IMR-90 (cell line): ENCODE data around the gene GOLGA3. TPM values are rescaled to one million over a fixed set of nuclear protein-coding genes. Genes with fewer than 3 reads are reported as not detected.
"Not testable (repeated sequence)": the region's sequence is repeated elsewhere in the genome, so short reads cannot be mapped to it uniquely, and the experiment has no call there.

Source experiments
- ATAC-seq: fragments of 200-7000 bp; cut with Tn5 transposase; 2 replicates; pipeline ENCODE4 v1.9.1; 2020; ENCODE audit warnings: low read depth, mild to moderate bottlenecking, moderate library complexity
- BruUV-seq: library from RNA; stranded (reverse); fragments of 400-500 nt; replicated peaks from 2 replicates; lab custom pipeline; 2021; lab: Mats Ljungman, UMichigan
- CTCF ChIA-PET: fragments of 300-600 bp; formaldehyde crosslinking; extraction: SDS; loops from one replicate; lab custom pipeline; 2021; ENCODE audit warnings: antibody characterized with exemption; lab: Yijun Ruan, JAX
- POLR2A ChIA-PET: fragments of 300-600 bp; sonication (Branson Sonifier 250); formaldehyde crosslinking; loops from one replicate; lab custom pipeline; 2022; ENCODE audit warnings: antibody characterized with exemption; ENCODE audit not compliant: unreplicated experiment; lab: Charles Lee
- DNase-seq: peaks from one replicate; pipeline ENCODE4 v3.0.0; 2013
- H2AFZ ChIP-seq: replicated peaks from 2 replicates; pipeline ENCODE3; 2013; ENCODE audit warnings: low read length, mild to moderate bottlenecking; ENCODE audit not compliant: poor library complexity
- H2AK5ac ChIP-seq: 2 replicates; pipeline ENCODE4 v1.6.1; 2013; ENCODE audit warnings: low read depth, low read length, inconsistent platforms
- H2AK9ac ChIP-seq: replicated peaks from 2 replicates; pipeline ENCODE3; 2013; ENCODE audit warnings: mild to moderate bottlenecking, low read depth, low read length, moderate library complexity; ENCODE audit not compliant: poor library complexity
- H2BK120ac ChIP-seq: 2 replicates; pipeline ENCODE4 v1.6.1; 2013; ENCODE audit warnings: low read depth, low read length, inconsistent platforms
- H2BK15ac ChIP-seq: 3 replicates; pipeline ENCODE4 v1.6.1; 2013; ENCODE audit warnings: low read depth, low read length, inconsistent platforms
- H2BK20ac ChIP-seq: 2 replicates; pipeline ENCODE4 v1.6.1; 2013; ENCODE audit warnings: low read depth, mild to moderate bottlenecking, inconsistent platforms, low read length, moderate library complexity
- H2BK5ac ChIP-seq: 2 replicates; pipeline ENCODE4 v1.6.1; 2013; ENCODE audit warnings: mild to moderate bottlenecking, low read depth, low read length, inconsistent platforms; ENCODE audit not compliant: poor library complexity, severe bottlenecking
- H3K14ac ChIP-seq: replicated peaks from 2 replicates; pipeline ENCODE4 v1.6.1; 2013; ENCODE audit warnings: low read depth, low read length, inconsistent platforms
- H3K18ac ChIP-seq: 2 replicates; pipeline ENCODE4 v1.6.1; 2013; ENCODE audit warnings: low read depth, low read length, control low read depth
- H3K23ac ChIP-seq: 2 replicates; pipeline ENCODE4 v1.6.1; 2013; ENCODE audit warnings: low read depth, low read length, inconsistent platforms
- H3K27ac ChIP-seq: 2 replicates; pipeline ENCODE4 v1.5.1; 2013; ENCODE audit warnings: mild to moderate bottlenecking, control low read depth, low read length; ENCODE audit not compliant: insufficient read depth
- H3K27me3 ChIP-seq: 2 replicates; pipeline ENCODE4 v1.6.1; 2013; ENCODE audit warnings: low read length; ENCODE audit not compliant: control insufficient read depth, insufficient read depth
- H3K36me3 ChIP-seq: 2 replicates; pipeline ENCODE4 v1.6.1; 2013; ENCODE audit warnings: low read length, mixed read lengths; ENCODE audit not compliant: control insufficient read depth, insufficient read depth
- H3K4ac ChIP-seq: 2 replicates; pipeline ENCODE4 v1.6.1; 2013; ENCODE audit warnings: low read depth, low read length, inconsistent platforms
- H3K4me1 ChIP-seq: 2 replicates; pipeline ENCODE4 v1.6.1; 2013; ENCODE audit warnings: low read length, mixed read lengths; ENCODE audit not compliant: control insufficient read depth, insufficient read depth
- H3K4me2 ChIP-seq: 2 replicates; pipeline ENCODE4 v1.6.1; 2013; ENCODE audit warnings: low read depth, mild to moderate bottlenecking, control low read depth, low read length, moderate library complexity
- H3K4me3 ChIP-seq: 2 replicates; pipeline ENCODE4 v1.5.1; 2013; ENCODE audit warnings: low read depth, mild to moderate bottlenecking, control low read depth, low read length, moderate library complexity; ENCODE audit not compliant: insufficient read depth
- H3K56ac ChIP-seq: 2 replicates; pipeline ENCODE4 v1.6.1; 2013; ENCODE audit warnings: low read length, inconsistent platforms; ENCODE audit not compliant: insufficient read depth; ENCODE audit errors: extremely low read depth
- H3K79me1 ChIP-seq, 2 experiments: 2 replicates each; pipeline ENCODE4 v1.6.1; 2013; ENCODE audit warnings: low read length in 2 of 2, inconsistent platforms in 1 of 2, low read depth in 1 of 2
- H3K9ac ChIP-seq: 2 replicates; pipeline ENCODE4 v1.6.1; 2013; ENCODE audit warnings: low read depth, low read length, control low read depth
- H3K9me1 ChIP-seq: 2 replicates; pipeline ENCODE4 v1.6.1; 2013; ENCODE audit warnings: low read length, inconsistent platforms; ENCODE audit not compliant: insufficient read depth
- H3K9me3 ChIP-seq: 2 replicates; pipeline ENCODE4 v1.6.1; 2013; ENCODE audit warnings: low read length; ENCODE audit not compliant: control insufficient read depth, insufficient read depth
- H4K20me1 ChIP-seq: 2 replicates; pipeline ENCODE4 v1.6.1; 2013; ENCODE audit warnings: low read length, inconsistent platforms; ENCODE audit not compliant: insufficient read depth
- H4K5ac ChIP-seq: 2 replicates; pipeline ENCODE4 v1.6.1; 2013; ENCODE audit warnings: mild to moderate bottlenecking, low read depth, low read length, control low read depth
- H4K8ac ChIP-seq, 2 experiments: 2 replicates each; pipeline ENCODE4 v1.6.1; 2013; ENCODE audit warnings: low read depth in 2 of 2, low read length in 2 of 2, control low read depth in 1 of 2, inconsistent platforms in 1 of 2
- H4K91ac ChIP-seq: 2 replicates; pipeline ENCODE4 v1.6.1; 2013; ENCODE audit warnings: low read depth, low read length, inconsistent platforms; ENCODE audit not compliant: insufficient read depth
- CEBPB ChIP-seq: IDR thresholded peaks from 2 replicates; pipeline ENCODE4 v1.6.1; 2012; ENCODE audit warnings: low read depth, low read length, improper control_type of control experiment
- CTCF ChIP-seq: conservative IDR thresholded peaks from 2 replicates; pipeline ENCODE4 v1.5.1; 2012; ENCODE audit warnings: mild to moderate bottlenecking, low read depth, low read length, improper control_type of control experiment
- MAFK ChIP-seq: IDR thresholded peaks from 2 replicates; pipeline ENCODE4 v1.6.1; 2012; ENCODE audit warnings: low read depth, low read length, improper control_type of control experiment
- NFE2L2 ChIP-seq: fragments of 150-350 bp; IDR thresholded peaks from 2 replicates; pipeline ENCODE4 v1.6.1; 2016; ENCODE audit warnings: low read depth, mild to moderate bottlenecking, low read length
- SMC3 ChIP-seq: fragments of 150-350 bp; IDR thresholded peaks from 2 replicates; pipeline ENCODE4 v1.6.1; 2016; ENCODE audit warnings: low read depth, mild to moderate bottlenecking, antibody characterized with exemption, low read length, moderate library complexity
- WGBS, 2 experiments: methylation state at CpG; one replicate each; pipeline versions ENCODE4 v1.1.5 to v1.1.7; 2013; ENCODE audit warnings: missing lambda C conversion rate in 2 of 2; ENCODE audit not compliant: insufficient read length in 1 of 2; ENCODE audit errors: extremely low coverage in 2 of 2; 5-methylcytosine and 5-hydroxymethylcytosine counted together
- dilution Hi-C: fragments of 300-500 bp; cut with HindIII; formaldehyde crosslinking; loops from one replicate; pipeline ENCODE4 v1.14.3; 2018; ENCODE audit warnings: low sequenced_read_pairs; ENCODE audit not compliant: unreplicated experiment
- in situ Hi-C: fragments of 300-500 bp; cut with MboI; formaldehyde crosslinking; loops from 3 replicates; pipeline ENCODE4 v1.14.3; 2019; ENCODE audit warnings: low sequenced_read_pairs, inconsistent platforms, mixed read lengths
- intact Hi-C: fragments of 100-400 bp; cut with micrococcal nuclease; formaldehyde crosslinking; loops from 2 replicates; pipeline ENCODE4 v1.10.0; 2022
- polyA plus RNA-seq, 3 experiments: library from polyadenylated mRNA; depleted of rRNA; stranded (reverse); fragments of >200 nt; gene quantifications; 2 replicates each; pipeline ENCODE4 v1.2.3, GENCODE V29; 2012; ENCODE audit warnings: low replicate concordance in 1 of 3
- total RNA-seq: library from RNA; depleted of rRNA; stranded (reverse); fragments of >200 nt; gene quantifications from 2 replicates; pipeline ENCODE4 v1.2.3, GENCODE V29; 2012

The GOLGA3 gene
- total and polyA plus RNA-seq, 2 of the 4 experiments (the other 2 are of a cell fraction) = 39.6 to 99.8 TPM

GRCh38 chr12:132776816-132777568, 51.7 kb downstream of the GOLGA3 start:
- Histone ChIP-seq H3K14ac (no peak overlapping the region), H4K8ac (no peak overlapping the region), H2BK15ac (no peak overlapping the region), H3K18ac (no peak overlapping the region), H2AK5ac (no peak overlapping the region), H3K9ac (no peak overlapping the region), H3K23ac (no peak overlapping the region), H4K20me1 (peaks cover 24% of the 10 kb centered on the region), H2AFZ (no peak overlapping the region), H4K5ac (no peak overlapping the region), H3K4me3 (no peak overlapping the region), H2BK5ac (no peak overlapping the region), H3K56ac (no peak overlapping the region), H3K79me1 (peaks cover 26 to 27% of the 10 kb centered on the region in 2 experiments; a peak in 3 of 4 replicates), H3K4ac (no peak overlapping the region), H3K27me3 (no peaks in the 10 kb centered on the region), H3K4me2 (no peak overlapping the region), H2BK120ac (no peak overlapping the region), H3K9me3 (no peaks in the 10 kb centered on the region), H2AK9ac (no peak overlapping the region), H3K36me3 (peaks cover 81% of the 10 kb centered on the region), H4K91ac (no peak overlapping the region), H2BK20ac (no peak overlapping the region), H3K4me1 (no peaks in the 10 kb centered on the region), H3K9me1 (0 out of 2 replicates have a peak, but pooled peaks cover 5% of the 10 kb centered on the region), H3K27ac (no peak overlapping the region)
- ChIA-PET CTCF (no interaction called here), POLR2A (no interaction called here)
- peak; percentile 52 for ATAC-seq
- dilution Hi-C loops (no loop called here), intact Hi-C loops (no loop called here), in situ Hi-C loops (no loop called here)
- DNase-seq = peak; percentile 76
- no TSS peak for BruUV-seq
- WGBS, 2 experiments = 85% methylated on average over 9 of the region's 29 CpGs; no CpG with 5 or more reads in 1 of the 2 experiments
- TF ChIP-seq NFE2L2 (no peak), SMC3 (no peak), CTCF (no peak), CEBPB (no peak), MAFK (no peak)

DNA sequence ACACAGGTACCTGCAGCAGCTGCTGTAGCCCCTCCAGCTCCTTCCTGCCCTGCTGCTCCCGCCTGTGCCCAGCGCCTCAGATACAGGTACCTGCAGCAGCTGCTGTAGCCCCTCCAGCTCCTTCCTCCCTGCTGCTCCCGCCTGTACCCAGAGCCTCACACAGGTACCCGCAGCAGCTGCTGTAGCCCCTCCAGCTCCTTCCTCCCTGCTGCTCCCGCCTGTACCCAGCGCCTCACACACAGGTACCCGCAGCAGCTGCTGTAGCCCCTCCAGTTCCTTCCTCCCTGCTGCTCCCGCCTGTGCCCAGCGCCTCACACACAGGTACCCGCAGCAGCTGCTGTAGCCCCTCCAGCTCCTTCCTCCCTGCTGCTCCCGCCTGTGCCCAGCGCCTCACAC, 52.4 kb downstream of the GOLGA3 start:
- POLR2A ChIA-PET = not testable (repeated sequence)

More for the DNA sequence above, 52.4 kb downstream of the GOLGA3 start:
- H4K8ac ChIP-seq, H3K9me1 ChIP-seq, H4K91ac ChIP-seq, H3K4me1 ChIP-seq, H3K9ac ChIP-seq, H2AFZ ChIP-seq, in situ Hi-C loops, H3K27ac ChIP-seq, H3K4me2 ChIP-seq, H3K4ac ChIP-seq, DNase-seq, H3K27me3 ChIP-seq, H3K9me3 ChIP-seq, ATAC-seq, H3K23ac ChIP-seq, BruUV-seq, H2AK9ac ChIP-seq, H2AK5ac ChIP-seq, CTCF ChIA-PET, H2BK5ac ChIP-seq, H3K14ac ChIP-seq, H2BK15ac ChIP-seq, H3K4me3 ChIP-seq, H3K56ac ChIP-seq, H3K18ac ChIP-seq, H4K5ac ChIP-seq, intact Hi-C loops, H2BK20ac ChIP-seq, dilution Hi-C loops, H2BK120ac ChIP-seq: not testable (repeated sequence)
- H3K79me1 ChIP-seq = peaks cover 26% of the 10 kb centered on the region in 2 experiments; a peak in 3 of 4 replicates
- peaks cover 24% of the 10 kb centered on the region for H4K20me1 ChIP-seq
- peaks cover 81% of the 10 kb centered on the region for H3K36me3 ChIP-seq
- 83% methylated on average over 2 of the region's 12 CpGs; no CpG with 5 or more reads in 1 of the 2 experiments for WGBS, 2 experiments
